Neuronal stem cell (in vitro differentiated cells): ENCODE measurements around the gene CLEC14A.

ENCODE experiments used
- DNase-seq: peaks from one replicate; pipeline ENCODE4 v3.0.0-alpha.2; 2013; ENCODE audit warnings: low spot score
- H2AFZ ChIP-seq: one replicate; pipeline ENCODE4 v1.6.1; 2013; ENCODE audit warnings: mild to moderate bottlenecking, low read length, inconsistent platforms
- H2AK5ac ChIP-seq: 2 replicates; pipeline ENCODE4 v1.6.1; 2013; ENCODE audit warnings: low read depth, mild to moderate bottlenecking, inconsistent platforms, low read length, moderate library complexity, mixed read lengths
- H2BK120ac ChIP-seq: 2 replicates; pipeline ENCODE4 v1.6.1; 2013; ENCODE audit warnings: low read depth, mild to moderate bottlenecking, inconsistent platforms, low read length, moderate library complexity, mixed read lengths
- H2BK12ac ChIP-seq: one replicate; pipeline ENCODE4 v1.6.1; 2013; ENCODE audit warnings: low read length, inconsistent platforms
- H2BK15ac ChIP-seq: 2 replicates; pipeline ENCODE4 v1.6.1; 2013; ENCODE audit warnings: mild to moderate bottlenecking, low read length, inconsistent platforms, mixed read lengths
- H2BK5ac ChIP-seq: one replicate; pipeline ENCODE4 v1.6.1; 2013; ENCODE audit warnings: inconsistent platforms, mild to moderate bottlenecking, low read length, moderate library complexity
- H3K14ac ChIP-seq: one replicate; pipeline ENCODE4 v1.6.1; 2013; ENCODE audit warnings: low read length, inconsistent platforms
- H3K18ac ChIP-seq: 2 replicates; pipeline ENCODE4 v1.6.1; 2013; ENCODE audit warnings: low read length, inconsistent platforms
- H3K23ac ChIP-seq: 2 replicates; pipeline ENCODE4 v1.6.1; 2013; ENCODE audit warnings: low read depth, mild to moderate bottlenecking, mixed read lengths, low read length, inconsistent platforms; ENCODE audit not compliant: poor library complexity
- H3K27ac ChIP-seq: replicated peaks from 3 replicates; pipeline ENCODE4 v1.5.1; 2013; ENCODE audit warnings: low read length, inconsistent platforms
- H3K27me3 ChIP-seq, 3 experiments: 2 replicates each; pipeline ENCODE4 v1.6.1; 2013; ENCODE audit warnings: low read length in 3 of 3, mild to moderate bottlenecking in 2 of 3, inconsistent platforms in 1 of 3, low read depth in 1 of 3, mixed read lengths in 1 of 3, moderate library complexity in 1 of 3; ENCODE audit not compliant: control insufficient read depth in 3 of 3, insufficient read depth in 3 of 3
- H3K36me3 ChIP-seq, 2 donors: replicated peaks in 1 of 2; 2 replicates each; pipeline ENCODE4 v1.6.1; 2013; ENCODE audit warnings: low read length in 2 of 2; ENCODE audit not compliant: control insufficient read depth in 2 of 2, insufficient read depth in 2 of 2
- H3K4ac ChIP-seq: 2 replicates; pipeline ENCODE4 v1.6.1; 2013; ENCODE audit warnings: inconsistent platforms, mild to moderate bottlenecking, low read length, moderate library complexity
- H3K4me1 ChIP-seq, 2 donors: 1 replicate in 1 of 2; 2 replicates in 1 of 2; pipeline ENCODE4 v1.6.1; 2013; ENCODE audit warnings: low read length in 2 of 2, low read depth in 1 of 2; ENCODE audit not compliant: control insufficient read depth in 2 of 2, insufficient read depth in 1 of 2
- H3K4me2 ChIP-seq: one replicate; pipeline ENCODE4 v1.6.1; 2013; ENCODE audit warnings: mild to moderate bottlenecking, low read length, inconsistent platforms; ENCODE audit not compliant: insufficient read depth, poor library complexity, severe bottlenecking
- H3K4me3 ChIP-seq, 2 donors: 2 replicates each; pipeline ENCODE4 v1.5.1; 2013; ENCODE audit warnings: low read length in 2 of 2, mild to moderate bottlenecking in 2 of 2, inconsistent platforms in 1 of 2, moderate library complexity in 1 of 2
- H3K79me1 ChIP-seq: one replicate; pipeline ENCODE4 v1.6.1; 2013; ENCODE audit warnings: low read depth, mild to moderate bottlenecking, inconsistent platforms, low read length, moderate library complexity
- H3K9ac ChIP-seq: one replicate; pipeline ENCODE4 v1.6.1; 2013; ENCODE audit warnings: mild to moderate bottlenecking, low read depth, low read length, inconsistent platforms; ENCODE audit not compliant: poor library complexity
- H3K9me3 ChIP-seq, 2 donors: replicated peaks in 1 of 2; 2 replicates each; pipeline versions ENCODE3 to v1.6.1; 2013; ENCODE audit warnings: low read length in 2 of 2, mild to moderate bottlenecking in 2 of 2, inconsistent platforms in 1 of 2, low read depth in 1 of 2, mixed read lengths in 1 of 2, moderate library complexity in 1 of 2; ENCODE audit not compliant: control insufficient read depth in 2 of 2, insufficient read depth in 1 of 2
- H4K8ac ChIP-seq: one replicate; pipeline ENCODE4 v1.6.1; 2013; ENCODE audit warnings: low read depth, mild to moderate bottlenecking, inconsistent platforms, low read length, moderate library complexity
- H4K91ac ChIP-seq: one replicate; pipeline ENCODE4 v1.6.1; 2013; ENCODE audit warnings: low read length, low read depth, mild to moderate bottlenecking, inconsistent platforms; ENCODE audit not compliant: poor library complexity
- WGBS, 2 donors: extraction: QIAGEN DNeasy Blood & Tissue Kit; methylation state at CpG; one replicate each; pipeline ENCODE4 v1.1.7; 2013; ENCODE audit warnings: missing lambda C conversion rate in 2 of 2, mixed read lengths in 1 of 2; ENCODE audit not compliant: insufficient read length in 2 of 2, insufficient replicate concordance in 1 of 2; ENCODE audit errors: extremely low coverage in 2 of 2; 5-methylcytosine and 5-hydroxymethylcytosine counted together

CLEC14A gene

DNA sequence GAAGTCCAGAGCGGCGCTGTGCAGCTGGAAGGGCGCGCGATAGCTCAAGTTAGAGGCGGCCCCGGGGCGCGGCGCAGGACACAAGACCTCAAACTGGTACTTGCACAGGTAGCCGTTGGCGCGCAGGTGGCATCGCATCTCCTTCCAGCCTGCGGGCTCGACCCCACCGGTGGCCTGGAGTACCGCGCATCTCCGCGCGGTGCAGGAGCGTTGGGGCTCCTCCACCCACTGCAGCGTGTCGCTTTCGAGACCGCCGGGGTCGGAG is 553 bp downstream of the CLEC14A start:
- H3K9ac ChIP-seq: peak overlapping the region; percentile 80
- peak overlapping the region; percentile 94 for H2BK15ac ChIP-seq
- no peak overlapping the region for H4K8ac ChIP-seq
- H2AFZ ChIP-seq: peak overlapping the region; percentile 49
- no peaks in the 10 kb centered on the region for H3K9me3 ChIP-seq
- H2AK5ac ChIP-seq: peak overlapping the region; percentile 37
- no peaks in the 10 kb centered on the region for H3K79me1 ChIP-seq
- H3K23ac ChIP-seq: peak overlapping the region; percentile 55
- DNase-seq: no peak
- WGBS, 2 donors: no CpG with 5 or more reads among the region's 29 CpGs
- no peaks in the 10 kb centered on the region for H3K36me3 ChIP-seq
- H3K4me2 ChIP-seq: peak overlapping the region; percentile 98
- peak overlapping the region; percentile 71 for H3K14ac ChIP-seq
- H4K91ac ChIP-seq: no peak overlapping the region
- H3K4ac ChIP-seq: no peak overlapping the region
- peaks cover 0 to 7% of the 10 kb centered on the region in 2 donors for H3K4me1 ChIP-seq
- H2BK120ac ChIP-seq: no peak overlapping the region
- H2BK5ac ChIP-seq: no peak overlapping the region
- peak overlapping the region in 1 of 2 donors; percentile 79 for H3K4me3 ChIP-seq
- H3K27me3 ChIP-seq: peaks cover 15 to 44% (median 29%) of the 10 kb centered on the region in 3 experiments
- peak overlapping the region; percentile 80 for H3K18ac ChIP-seq
- peak overlapping the region; percentile 63 for H2BK12ac ChIP-seq
- H3K27ac ChIP-seq: no peak overlapping the region

DNA sequence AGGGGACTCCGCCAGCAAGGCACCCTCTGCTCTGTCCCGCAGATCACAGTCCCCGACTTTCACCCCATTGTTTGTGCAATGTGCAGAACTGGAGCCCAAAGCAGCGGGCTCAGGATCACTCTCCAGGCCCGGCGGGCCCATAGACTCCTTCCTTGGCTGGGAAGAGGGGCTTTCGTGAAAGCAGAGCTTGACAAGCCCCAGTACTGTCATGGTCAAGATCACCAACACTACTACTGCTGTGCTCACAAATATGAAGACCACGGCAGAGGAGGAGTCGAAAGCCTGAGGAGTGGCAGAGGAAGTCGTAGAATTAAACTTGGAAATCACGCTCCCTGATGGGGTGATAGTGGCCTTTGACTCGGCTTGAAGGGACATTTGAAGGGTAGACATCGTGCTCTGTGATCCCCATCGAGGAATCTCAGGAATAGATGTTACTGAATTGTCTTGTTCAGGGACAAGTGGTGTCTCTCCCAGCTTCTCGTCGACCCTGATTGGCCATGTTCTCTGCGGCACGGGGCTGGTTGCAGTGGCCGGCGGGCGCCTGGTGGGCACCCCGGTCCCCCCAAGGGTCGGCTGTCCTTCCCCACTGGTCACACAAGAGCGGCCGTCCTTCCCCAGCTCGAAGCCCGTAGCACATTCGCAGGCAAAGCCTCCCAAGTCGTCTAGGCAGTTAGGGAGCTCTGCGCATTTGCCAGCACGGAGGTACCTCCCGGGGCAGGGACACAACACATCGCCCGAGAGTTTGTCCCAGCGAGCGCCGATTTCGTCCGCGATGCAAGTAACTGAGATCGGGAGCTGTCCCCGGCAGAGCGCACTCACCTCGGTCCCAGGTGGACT is 1.1 kb downstream of the CLEC14A start:
- Histone ChIP-seq H2AK5ac (peak overlapping the region; percentile 37), H3K27ac (no peak overlapping the region), H3K79me1 (no peaks in the 10 kb centered on the region), H2BK5ac (no peak overlapping the region), H3K4me3 (peak overlapping the region in 1 of 2 donors; percentile 79), H3K4ac (no peak overlapping the region), H3K4me1 (peaks cover 0 to 7% of the 10 kb centered on the region in 2 donors), H3K27me3 (peaks cover 15 to 44% (median 29%) of the 10 kb centered on the region in 3 experiments), H2BK12ac (no peak overlapping the region), H2BK120ac (no peak overlapping the region), H3K9me3 (no peaks in the 10 kb centered on the region), H4K91ac (no peak overlapping the region), H3K23ac (peak overlapping the region; percentile 55), H3K9ac (peak overlapping the region; percentile 80), H3K36me3 (no peaks in the 10 kb centered on the region), H2AFZ (peak overlapping the region; percentile 49), H2BK15ac (peak overlapping the region; percentile 94), H3K18ac (peak overlapping the region; percentile 80), H3K4me2 (peak overlapping the region; percentile 98), H4K8ac (no peak overlapping the region), H3K14ac (no peak overlapping the region)
- WGBS, 2 donors: no CpG with 5 or more reads among the region's 44 CpGs
- DNase-seq: no peak

DNA sequence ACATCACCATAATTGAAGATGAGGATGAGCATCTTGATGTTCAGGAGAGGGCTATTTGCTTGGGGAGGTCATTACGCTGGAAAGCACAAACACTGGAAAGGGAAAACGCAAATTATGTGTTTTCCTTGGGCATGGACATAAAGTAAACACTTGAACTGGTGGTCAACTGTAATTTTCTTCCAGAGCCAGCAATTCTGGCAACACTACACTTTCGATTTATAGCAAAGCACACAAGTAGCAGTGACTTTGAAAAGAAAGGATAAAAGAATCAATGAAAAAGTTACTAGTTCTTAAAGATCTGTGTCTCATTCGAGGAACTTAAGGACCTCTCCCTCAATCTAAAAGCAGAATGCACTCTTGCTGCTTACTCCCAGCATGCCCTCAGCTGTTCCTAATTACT is 2.2 kb downstream of the CLEC14A start:
- peaks cover 15 to 44% (median 29%) of the 10 kb centered on the region in 3 experiments for H3K27me3 ChIP-seq
- no peak overlapping the region for H3K4me3 ChIP-seq
- H2AK5ac ChIP-seq: no peak overlapping the region
- no peak overlapping the region for H3K4me2 ChIP-seq
- no peak overlapping the region for H4K8ac ChIP-seq
- H3K18ac ChIP-seq: no peak overlapping the region
- H3K4ac ChIP-seq: no peak overlapping the region
- H3K79me1 ChIP-seq: no peaks in the 10 kb centered on the region
- H3K36me3 ChIP-seq: no peaks in the 10 kb centered on the region
- no peaks in the 10 kb centered on the region for H3K9me3 ChIP-seq
- H2BK120ac ChIP-seq: no peak overlapping the region
- no CpG with 5 or more reads among the region's 4 CpGs for WGBS, 2 donors
- no peak overlapping the region for H2BK15ac ChIP-seq
- no peak overlapping the region for H3K14ac ChIP-seq
- no peak overlapping the region for H2BK12ac ChIP-seq
- no peak overlapping the region for H3K9ac ChIP-seq
- H3K23ac ChIP-seq: no peak overlapping the region
- no peak overlapping the region for H4K91ac ChIP-seq
- H2BK5ac ChIP-seq: no peak overlapping the region
- H2AFZ ChIP-seq: no peak overlapping the region
- no peak for DNase-seq
- H3K4me1 ChIP-seq: peaks cover 0 to 7% of the 10 kb centered on the region in 2 donors
- H3K27ac ChIP-seq: no peak overlapping the region

DNA sequence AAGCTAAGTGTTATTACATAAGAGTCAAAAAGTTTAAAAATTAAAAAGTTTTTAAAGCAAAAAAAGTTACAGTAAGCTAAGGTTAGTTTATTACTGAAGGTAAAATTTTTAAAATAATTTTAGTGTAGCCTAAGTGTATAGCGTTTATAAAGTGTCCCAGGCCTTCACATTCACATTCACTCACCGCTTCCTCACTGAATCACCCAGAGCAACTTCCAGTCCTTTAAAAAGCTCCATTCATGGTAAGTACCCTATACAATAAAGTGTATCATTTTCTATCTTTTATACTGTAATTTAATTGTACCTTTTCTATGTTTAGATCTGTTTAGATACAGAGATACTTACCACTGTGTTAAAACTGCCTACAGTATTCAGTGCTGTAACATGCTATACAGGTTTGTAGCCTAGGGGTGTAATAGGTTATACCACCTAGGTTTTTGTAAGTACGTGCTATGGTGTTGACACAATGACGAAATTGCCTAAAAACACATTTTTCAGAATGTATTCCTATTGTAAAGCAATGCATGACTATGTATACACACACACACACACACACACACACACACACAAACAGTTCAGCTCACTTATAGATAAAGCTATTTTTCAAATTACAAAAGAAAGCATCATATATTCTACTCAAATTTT is 3.7 kb downstream of the CLEC14A start:
- Histone ChIP-seq H4K91ac (no peak overlapping the region), H3K27ac (no peak overlapping the region), H3K27me3 (peaks cover 15 to 40% (median 29%) of the 10 kb centered on the region in 3 experiments), H3K23ac (no peak overlapping the region), H3K4ac (no peak overlapping the region), H3K9ac (no peak overlapping the region), H3K79me1 (no peaks in the 10 kb centered on the region), H3K36me3 (no peaks in the 10 kb centered on the region), H3K4me3 (no peak overlapping the region), H2BK5ac (no peak overlapping the region), H4K8ac (no peak overlapping the region), H3K4me2 (no peak overlapping the region), H2BK15ac (no peak overlapping the region), H3K14ac (no peak overlapping the region), H2AK5ac (no peak overlapping the region), H3K9me3 (no peaks in the 10 kb centered on the region), H2AFZ (no peak overlapping the region), H2BK12ac (no peak overlapping the region), H3K18ac (no peak overlapping the region), H2BK120ac (no peak overlapping the region), H3K4me1 (peaks cover 0 to 7% of the 10 kb centered on the region in 2 donors)
- WGBS, 2 donors: no CpG with 5 or more reads among the region's 4 CpGs
- no peak for DNase-seq
